Cerebellar cortex (tissue), 1 donor: ENCODE results near the gene ROR1.

Source experiments
- DNase-seq: peaks from one replicate; pipeline ENCODE4 v3.0.0-alpha.2; 2015; ENCODE audit warnings: low spot score

Gene ROR1

GRCh38 chr1:64060611-64061302, 286.9 kb downstream of the ROR1 start:
- DNase-seq = no peak

DNA sequence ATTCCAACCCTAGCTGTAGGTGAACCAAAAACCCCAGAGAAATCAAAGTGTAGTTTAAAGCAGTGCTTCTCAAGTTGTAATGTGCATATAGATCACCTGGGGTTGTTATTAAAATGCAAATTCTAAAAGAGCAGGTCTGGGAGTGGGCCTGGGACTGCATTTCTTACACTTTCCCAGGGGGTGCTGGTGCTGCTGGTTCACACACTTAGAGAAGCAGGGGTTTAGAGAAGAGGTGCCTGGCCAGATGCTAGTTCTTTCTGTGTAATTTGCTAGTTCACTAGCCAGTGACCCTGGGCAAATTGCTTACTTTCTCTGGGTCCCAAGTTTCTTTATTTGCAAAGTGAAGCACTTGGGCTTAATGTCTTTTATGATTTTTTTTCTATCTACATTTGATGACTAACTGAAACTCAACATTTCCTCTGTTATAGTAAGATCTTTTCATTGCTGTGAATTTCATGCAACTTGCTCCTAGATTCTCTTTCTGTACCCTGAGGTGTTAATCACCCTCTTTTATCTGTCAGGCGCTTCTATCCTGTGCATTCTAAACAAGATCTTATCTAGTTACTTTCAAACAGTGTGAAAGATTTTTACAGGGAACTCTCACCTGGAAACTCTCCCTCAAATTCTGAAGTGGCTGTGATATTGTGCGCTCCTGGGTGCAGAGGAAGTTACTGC, 287.8 kb downstream of the ROR1 start:
- DNase-seq = no peak

GRCh38 chr1:64062529-64062928, 288.7 kb downstream of the ROR1 start:
- DNase-seq = no peak

GRCh38 chr1:64062941-64063581, 289.2 kb downstream of the ROR1 start:
- DNase-seq = no peak

- DNase-seq = no peak
Observed at GRCh38 chr1:64065571-64065970, 291.8 kb downstream of the ROR1 start.

- DNase-seq = peak; percentile 20
Observed at GRCh38 chr1:64072089-64072793, 298.4 kb downstream of the ROR1 start.

DNA sequence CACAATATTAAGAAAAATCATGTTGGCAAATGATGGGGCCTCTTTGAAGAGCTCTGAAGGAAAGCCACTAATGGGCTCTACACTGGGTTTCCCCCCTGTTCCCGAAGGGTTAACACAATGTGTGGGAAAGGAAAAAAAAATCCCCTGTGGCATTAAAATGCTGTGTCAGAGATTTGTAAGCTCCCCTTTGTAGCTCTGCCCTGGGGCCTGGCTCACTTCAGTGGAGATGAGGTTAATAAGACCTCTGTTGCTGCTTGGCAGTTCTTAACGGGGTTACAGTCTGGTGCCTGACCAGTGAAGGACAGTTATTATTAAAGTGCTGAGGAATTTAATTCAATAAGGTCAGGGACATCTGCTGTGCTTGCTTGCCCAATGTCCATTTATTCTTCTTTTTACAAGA, 299.9 kb downstream of the ROR1 start:
- peak; percentile 14 for DNase-seq

GRCh38 chr1:64074767-64075166, 300.9 kb downstream of the ROR1 start:
- no peak for DNase-seq

DNA sequence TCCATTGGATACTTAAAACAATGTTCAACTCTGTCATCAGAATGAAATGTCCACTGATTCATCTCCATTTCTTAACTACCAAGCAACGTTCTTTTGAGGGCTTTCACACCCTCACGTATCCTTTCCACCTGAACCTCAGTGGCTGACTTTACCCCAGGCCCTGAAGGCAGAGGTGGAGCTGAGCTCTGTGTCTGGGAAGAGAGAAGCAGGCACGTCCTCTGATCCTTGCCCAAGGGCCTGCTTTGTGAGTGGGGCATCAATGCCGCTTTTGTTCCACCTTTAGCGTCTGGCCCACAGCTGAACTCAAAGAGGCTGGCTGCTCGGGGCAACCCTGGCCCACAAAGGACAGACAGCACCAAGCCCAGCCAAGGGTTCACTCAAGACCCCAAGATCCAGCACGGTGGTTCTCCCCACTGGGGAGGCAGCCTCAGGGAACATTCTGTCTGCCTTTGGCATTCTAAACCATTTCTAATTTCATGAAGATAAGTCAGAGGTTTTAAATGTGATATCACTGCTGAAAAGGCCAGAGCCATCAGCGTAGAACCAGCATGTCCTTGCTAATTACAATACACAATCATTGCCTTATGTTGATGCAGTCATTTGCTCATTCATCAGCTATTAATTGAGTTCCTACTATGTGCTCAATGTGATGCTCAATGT, 303.6 kb downstream of the ROR1 start:
- DNase-seq = no peak

- no peak for DNase-seq
Observed at GRCh38 chr1:64080941-64081562, 307.2 kb downstream of the ROR1 start.

- DNase-seq = no peak
Observed at GRCh38 chr1:64082459-64082858, 308.6 kb downstream of the ROR1 start.

DNA sequence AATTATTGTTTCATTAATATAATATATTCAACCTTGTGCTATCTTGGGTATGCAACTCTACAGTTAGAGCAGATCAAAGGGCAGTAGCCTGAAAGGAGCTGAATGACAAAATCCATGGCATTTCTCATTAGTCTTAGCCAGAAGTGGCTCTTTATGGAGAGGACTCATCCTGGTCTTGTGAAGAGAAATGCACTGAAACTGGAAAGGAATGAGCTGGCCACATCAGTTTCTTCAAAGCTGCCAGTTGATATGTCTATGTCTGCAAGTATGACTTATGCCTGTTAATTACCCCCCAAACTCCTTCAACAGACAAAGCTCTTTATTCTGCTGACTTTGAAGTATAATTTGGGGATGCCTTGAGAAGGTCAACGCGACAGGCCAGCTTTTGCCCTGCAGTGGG, 310.6 kb downstream of the ROR1 start:
- DNase-seq = no peak

DNA sequence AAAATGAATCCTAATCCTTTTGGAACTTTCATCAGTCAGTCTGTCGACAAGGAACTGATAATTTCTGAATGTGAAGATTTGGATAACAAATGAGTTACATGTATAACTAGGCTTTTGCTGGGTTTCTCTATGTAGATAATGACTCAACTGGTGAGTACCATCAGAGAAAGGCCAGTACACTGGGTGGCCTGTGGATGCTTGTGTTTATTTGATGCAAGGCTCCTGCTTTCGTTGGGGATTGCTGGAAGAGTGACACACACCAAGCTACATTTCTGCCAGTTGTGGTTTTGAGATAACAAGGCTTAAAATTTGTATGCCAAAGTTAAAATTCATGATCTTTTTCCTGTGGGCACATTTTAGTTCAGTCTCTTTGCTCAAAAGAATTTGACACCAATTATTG, 314.0 kb downstream of the ROR1 start:
- DNase-seq = no peak

GRCh38 chr1:64090436-64090835, 316.6 kb downstream of the ROR1 start:
- no peak for DNase-seq

- DNase-seq = no peak
Observed at GRCh38 chr1:64092851-64093371, 319.1 kb downstream of the ROR1 start.

GRCh38 chr1:64093941-64094340, 320.1 kb downstream of the ROR1 start:
- no peak for DNase-seq

DNA sequence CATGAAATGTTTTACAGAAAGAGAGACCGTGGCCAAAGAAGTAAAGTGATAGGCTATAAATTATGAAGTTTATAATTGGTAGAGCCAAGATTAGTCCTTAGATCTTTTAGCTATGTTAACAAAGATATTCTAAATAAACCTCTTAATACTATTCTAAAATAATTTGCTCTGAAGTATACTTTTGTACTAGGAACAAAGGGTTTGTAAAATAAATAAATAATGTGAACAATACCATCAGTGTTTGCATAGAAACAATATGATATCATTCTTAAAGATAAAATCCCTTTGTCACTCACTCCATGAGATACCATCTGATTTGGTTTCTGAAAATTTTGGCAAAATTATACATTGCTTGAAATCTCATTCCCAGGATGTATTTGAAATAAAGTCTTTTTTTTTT, 322.0 kb downstream of the ROR1 start:
- DNase-seq = no peak

DNA sequence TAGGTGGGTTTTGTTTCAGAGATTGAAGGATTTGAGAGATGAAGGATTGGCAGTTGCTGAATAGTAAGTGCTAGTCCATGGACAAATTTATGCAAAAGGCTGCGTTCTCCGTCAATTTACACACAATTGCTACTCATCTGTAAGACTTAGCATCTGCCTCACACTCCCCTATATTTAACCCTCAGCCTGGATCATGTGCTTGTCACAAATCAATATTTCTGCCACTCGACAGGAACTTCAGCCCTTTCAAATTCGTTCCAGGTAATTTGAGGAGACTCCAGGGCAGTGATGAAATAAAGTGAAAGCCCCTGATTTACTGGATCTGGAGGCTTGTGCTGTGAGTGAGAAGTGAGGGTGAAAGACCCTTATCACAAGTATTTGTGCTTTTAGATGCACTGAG, 324.0 kb downstream of the ROR1 start:
- no peak for DNase-seq

- no peak for DNase-seq
Observed at GRCh38 chr1:64098436-64098835, 324.6 kb downstream of the ROR1 start.

- DNase-seq = no peak
Observed at GRCh38 chr1:64098846-64099582, 325.2 kb downstream of the ROR1 start.

- DNase-seq = no peak
Observed at GRCh38 chr1:64100791-64101190, 327.0 kb downstream of the ROR1 start.
